ENCODE data around the gene MORN2. TPM values are rescaled to one million over a fixed set of nuclear protein-coding genes. Genes with fewer than 3 reads are reported as not detected.

Gene MORN2
- total RNA-seq, 1 donor from 2014 or later: 16.6 TPM

GRCh38 chr2:38829971-38830370 is 45.8 kb upstream of the MORN2 start:
- no peak for TF ChIP-seq CTCF (IDR thresholded peaks at IDR 0.05; ENCODE audit: insufficient read depth, low read depth, low read length)
- TF ChIP-seq EZH2 (IDR thresholded peaks at IDR 0.05; ENCODE audit: insufficient read depth, low read length): no peak
- no peaks in the 10 kb centered on the region for H3K9me3 ChIP-seq (ENCODE audit: insufficient read depth, low read depth, low read length)
- H3K36me3 ChIP-seq (ENCODE audit: insufficient read depth, low read length): peaks cover 18% of the 10 kb centered on the region
- H3K9me3 Mint-ChIP-seq (ENCODE audit: unreplicated experiment): no peaks in the 10 kb centered on the region
- no peak overlapping the region for H3K4me3 Mint-ChIP-seq (ENCODE audit: unreplicated experiment)
- peaks cover 3% of the 10 kb centered on the region for H3K4me1 Mint-ChIP-seq (ENCODE audit: low read depth, unreplicated experiment)
- no peak for FAIRE-seq
- peaks cover 8% of the 10 kb centered on the region for H3K4me1 ChIP-seq (ENCODE audit: insufficient read depth, low read length)
- no peaks in the 10 kb centered on the region for H3K27me3 Mint-ChIP-seq (ENCODE audit: low read depth, unreplicated experiment)
- H2AFZ ChIP-seq (ENCODE audit: low read depth, low read length): no peak overlapping the region
- H3K36me3 Mint-ChIP-seq (ENCODE audit: low read depth, unreplicated experiment): peaks cover 7% of the 10 kb centered on the region
- H3K4me3 ChIP-seq (ENCODE audit: insufficient read depth, low read depth, low read length): no peak overlapping the region
- no peaks in the 10 kb centered on the region for H3K79me2 ChIP-seq (ENCODE audit: insufficient read depth, low read length)
- DNase-seq (ENCODE audit: low read depth): no peak
- no peak overlapping the region for H3K9ac ChIP-seq (ENCODE audit: low read length)
- H3K27ac Mint-ChIP-seq (ENCODE audit: unreplicated experiment): no peak overlapping the region
- H3K27ac ChIP-seq (ENCODE audit: low read depth, low read length): no peak overlapping the region
- no peaks in the 10 kb centered on the region for H3K27me3 ChIP-seq (ENCODE audit: insufficient read depth, low read length)
- no peaks in the 10 kb centered on the region for H4K20me1 ChIP-seq (ENCODE audit: insufficient read depth, low read length)
- no peak overlapping the region for H3K4me2 ChIP-seq (ENCODE audit: low read length)

DNA sequence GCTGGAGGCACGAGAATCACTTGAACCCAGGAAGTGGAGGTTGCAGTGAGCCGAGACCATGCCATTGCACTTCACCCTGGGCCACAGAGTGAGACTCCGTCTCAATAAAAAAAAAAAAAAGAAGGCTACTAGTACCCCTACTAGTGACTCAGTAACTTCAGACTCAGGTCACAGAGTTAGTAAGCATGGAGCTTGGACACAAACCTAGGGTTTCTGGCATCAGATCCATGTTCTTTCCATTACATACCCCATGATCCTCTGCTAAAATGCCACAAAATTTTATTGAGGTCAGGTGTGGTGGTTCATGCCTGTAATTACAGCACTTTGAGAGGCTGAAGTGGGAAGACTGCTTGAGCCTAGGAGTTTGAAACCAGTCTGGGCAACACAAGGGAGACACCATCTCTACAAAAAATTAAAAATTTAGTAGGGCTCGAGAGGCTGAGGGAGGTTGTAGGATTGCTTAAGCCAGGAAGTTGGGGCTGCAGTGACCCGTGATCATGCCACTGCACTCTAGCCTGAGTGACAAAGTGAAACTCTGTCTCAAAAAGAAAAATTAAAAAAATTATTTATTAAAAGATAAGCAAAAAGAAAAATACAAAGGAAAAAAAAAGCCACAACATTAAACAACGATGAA is 45.1 kb upstream of the MORN2 start:
- Histone ChIP-seq H3K9me3 (ENCODE audit: insufficient read depth, low read depth, low read length) (no peaks in the 10 kb centered on the region), H3K27me3 (ENCODE audit: insufficient read depth, low read length) (no peaks in the 10 kb centered on the region), H3K4me1 (ENCODE audit: insufficient read depth, low read length) (peaks cover 8% of the 10 kb centered on the region), H3K36me3 (ENCODE audit: insufficient read depth, low read length) (peaks cover 21% of the 10 kb centered on the region), H3K27ac (ENCODE audit: low read depth, low read length) (no peak overlapping the region), H2AFZ (ENCODE audit: low read depth, low read length) (no peak overlapping the region), H3K4me3 (ENCODE audit: insufficient read depth, low read depth, low read length) (no peak overlapping the region), H3K4me2 (ENCODE audit: low read length) (no peak overlapping the region), H3K9ac (ENCODE audit: low read length) (no peak overlapping the region), H4K20me1 (ENCODE audit: insufficient read depth, low read length) (no peaks in the 10 kb centered on the region), H3K79me2 (ENCODE audit: insufficient read depth, low read length) (no peaks in the 10 kb centered on the region)
- peaks cover 3% of the 10 kb centered on the region for H3K4me1 Mint-ChIP-seq (ENCODE audit: low read depth, unreplicated experiment)
- H3K36me3 Mint-ChIP-seq (ENCODE audit: low read depth, unreplicated experiment): peaks cover 5% of the 10 kb centered on the region
- no peak overlapping the region for H3K27ac Mint-ChIP-seq (ENCODE audit: unreplicated experiment)
- no peak overlapping the region for H3K4me3 Mint-ChIP-seq (ENCODE audit: unreplicated experiment)
- FAIRE-seq (no peak), DNase-seq (ENCODE audit: low read depth) (peak; percentile 4)
- no peaks in the 10 kb centered on the region for H3K9me3 Mint-ChIP-seq (ENCODE audit: unreplicated experiment)
- TF ChIP-seq CTCF (IDR thresholded peaks at IDR 0.05; ENCODE audit: insufficient read depth, low read depth, low read length) (no peak), EZH2 (IDR thresholded peaks at IDR 0.05; ENCODE audit: insufficient read depth, low read length) (no peak)
- no peaks in the 10 kb centered on the region for H3K27me3 Mint-ChIP-seq (ENCODE audit: low read depth, unreplicated experiment)

GRCh38 chr2:38835015-38835601 is 40.7 kb upstream of the MORN2 start:
- Histone ChIP-seq H3K4me1 (ENCODE audit: insufficient read depth, low read length) (no peaks in the 10 kb centered on the region), H3K4me3 (ENCODE audit: insufficient read depth, low read depth, low read length) (no peak overlapping the region), H3K36me3 (ENCODE audit: insufficient read depth, low read length) (peaks cover 17% of the 10 kb centered on the region), H3K9ac (ENCODE audit: low read length) (no peak overlapping the region), H3K9me3 (ENCODE audit: insufficient read depth, low read depth, low read length) (no peaks in the 10 kb centered on the region), H3K27ac (ENCODE audit: low read depth, low read length) (no peak overlapping the region), H3K4me2 (ENCODE audit: low read length) (no peak overlapping the region), H2AFZ (ENCODE audit: low read depth, low read length) (no peak overlapping the region), H4K20me1 (ENCODE audit: insufficient read depth, low read length) (no peaks in the 10 kb centered on the region), H3K79me2 (ENCODE audit: insufficient read depth, low read length) (no peaks in the 10 kb centered on the region), H3K27me3 (ENCODE audit: insufficient read depth, low read length) (no peaks in the 10 kb centered on the region)
- peak; percentile 30 for TF ChIP-seq CTCF (IDR thresholded peaks at IDR 0.05; ENCODE audit: insufficient read depth, low read depth, low read length)
- TF ChIP-seq EZH2 (IDR thresholded peaks at IDR 0.05; ENCODE audit: insufficient read depth, low read length): no peak
- Mint-ChIP-seq H3K27me3 (ENCODE audit: low read depth, unreplicated experiment) (no peaks in the 10 kb centered on the region), H3K9me3 (ENCODE audit: unreplicated experiment) (no peaks in the 10 kb centered on the region), H3K27ac (ENCODE audit: unreplicated experiment) (no peak overlapping the region), H3K4me3 (ENCODE audit: unreplicated experiment) (no peak overlapping the region), H3K36me3 (ENCODE audit: low read depth, unreplicated experiment) (peaks cover 2% of the 10 kb centered on the region), H3K4me1 (ENCODE audit: low read depth, unreplicated experiment) (no peaks in the 10 kb centered on the region)
- DNase-seq (ENCODE audit: low read depth): no peak
- no peak for FAIRE-seq
